CD4-positive, alpha-beta T cell treated with Interferon alpha-2 for 1 hour (primary cell): ENCODE measurements around the gene COX4I2.
A peak's percentile ranks its signal among the peaks of the same experiment; 100 is the strongest.
"Not testable (repeated sequence)": the region's sequence is repeated elsewhere in the genome, so short reads cannot be mapped to it uniquely, and the experiment has no call there.

Experiments used
- DNase-seq, 2 donors: peaks; one replicate each; pipeline ENCODE4 v3.0.0-alpha.2; 2020 to 2022

The COX4I2 gene

DNA sequence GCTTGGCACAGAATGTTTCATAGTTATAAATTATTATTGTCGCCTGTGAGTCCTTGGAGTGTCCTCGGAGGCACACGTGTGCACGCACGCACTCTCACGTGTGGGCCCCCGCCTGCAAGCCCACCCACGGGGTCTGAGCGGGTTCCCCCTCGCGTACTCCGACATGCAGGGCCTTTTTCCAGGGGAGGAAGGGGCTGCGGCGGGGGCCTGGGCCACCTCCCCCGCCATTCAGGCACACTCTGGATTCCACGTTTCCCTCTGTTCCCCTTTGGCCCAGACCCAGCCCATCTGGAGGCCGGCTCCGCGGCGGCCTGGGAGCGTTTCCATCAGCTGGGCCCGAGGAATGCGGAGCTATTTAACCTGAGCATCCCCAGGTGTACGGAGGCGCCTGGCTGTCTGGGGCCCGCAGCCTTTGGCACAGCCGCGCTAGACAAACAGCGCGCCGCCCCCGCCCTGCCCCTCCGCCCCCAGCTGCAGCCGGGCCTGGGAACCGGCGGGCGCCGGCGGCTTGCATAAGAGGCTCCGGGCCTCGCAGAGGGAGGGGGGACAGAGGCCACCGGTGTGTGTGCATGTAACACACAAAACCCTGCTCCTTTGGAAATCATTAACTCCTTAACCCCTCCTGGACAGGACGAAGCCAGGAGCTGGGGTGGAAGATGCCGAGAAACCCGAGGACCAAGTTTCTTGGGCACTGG is 29.3 kb upstream of the COX4I2 start:
- no peak for DNase-seq

DNA sequence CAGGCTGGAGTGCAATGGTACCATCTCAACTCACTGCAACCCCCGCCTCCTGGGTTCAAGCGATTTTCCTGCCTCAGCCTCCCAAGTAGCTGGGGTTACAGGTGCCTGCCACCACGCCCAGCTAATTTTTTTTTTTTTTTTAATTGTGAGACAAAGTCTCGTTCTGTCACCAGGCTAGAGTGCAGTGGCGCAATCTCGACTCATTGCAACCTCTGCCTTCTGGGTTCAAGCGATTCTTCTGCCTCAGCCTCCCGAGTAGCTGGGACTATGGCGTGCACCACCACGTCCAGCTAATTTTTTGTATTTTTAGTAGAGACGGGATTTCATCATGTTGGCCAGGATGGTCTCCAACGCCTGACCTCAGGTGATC is 25.5 kb upstream of the COX4I2 start:
- not testable (repeated sequence) for DNase-seq

DNA sequence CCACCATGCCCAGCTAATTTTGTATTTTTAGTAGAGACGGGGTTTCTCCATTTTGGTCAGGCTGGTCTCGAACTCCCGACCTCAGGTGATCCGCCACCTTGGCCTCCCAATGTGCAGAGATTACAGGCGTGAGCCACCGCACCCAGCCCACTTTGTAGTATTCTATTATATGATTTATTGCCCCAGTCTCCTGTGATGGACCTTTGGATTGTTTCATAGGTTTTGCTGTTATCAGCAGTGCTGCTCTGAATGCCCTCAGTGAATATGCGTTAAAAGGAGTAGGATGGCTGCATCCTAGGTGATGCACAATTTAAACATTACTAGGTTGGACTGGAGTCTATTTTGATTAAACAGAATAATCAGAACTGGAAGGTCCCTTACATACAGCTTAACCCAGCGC is 22.3 kb upstream of the COX4I2 start:
- no peak for DNase-seq

DNA sequence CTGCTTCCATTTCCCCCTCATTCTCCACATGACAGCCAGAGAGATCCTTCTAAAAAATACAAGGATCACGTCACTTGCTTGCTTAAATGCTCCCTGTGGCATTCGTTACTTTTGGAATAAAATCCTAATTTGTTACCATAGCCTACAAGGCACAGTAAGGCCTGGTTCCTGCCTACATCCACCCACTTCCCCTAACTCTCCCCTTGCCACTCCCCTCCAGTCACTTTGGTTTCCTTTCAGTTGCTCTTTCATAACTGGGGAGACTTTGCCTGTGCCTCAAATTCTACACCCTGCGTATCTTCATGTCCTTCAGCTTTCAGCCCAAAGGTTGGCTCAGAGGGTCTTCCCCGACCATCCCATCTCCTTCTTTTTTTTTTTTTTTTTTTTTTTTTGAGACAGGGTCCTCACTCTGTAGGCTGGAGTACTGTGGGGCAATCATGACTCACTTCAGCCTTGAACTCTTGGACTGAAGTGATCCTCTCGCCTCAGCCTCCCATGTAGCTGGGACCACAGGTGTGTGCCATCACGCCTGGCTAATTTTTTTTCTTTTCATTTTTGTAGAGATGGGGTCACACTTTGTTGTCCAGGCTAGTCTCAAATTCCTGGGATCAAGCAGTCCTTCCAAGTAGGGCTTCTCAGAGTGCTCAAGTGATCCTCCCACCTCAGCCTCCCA is 20.1 kb upstream of the COX4I2 start:
- peak in 1 of 2 donors; percentile 57 for DNase-seq

DNA sequence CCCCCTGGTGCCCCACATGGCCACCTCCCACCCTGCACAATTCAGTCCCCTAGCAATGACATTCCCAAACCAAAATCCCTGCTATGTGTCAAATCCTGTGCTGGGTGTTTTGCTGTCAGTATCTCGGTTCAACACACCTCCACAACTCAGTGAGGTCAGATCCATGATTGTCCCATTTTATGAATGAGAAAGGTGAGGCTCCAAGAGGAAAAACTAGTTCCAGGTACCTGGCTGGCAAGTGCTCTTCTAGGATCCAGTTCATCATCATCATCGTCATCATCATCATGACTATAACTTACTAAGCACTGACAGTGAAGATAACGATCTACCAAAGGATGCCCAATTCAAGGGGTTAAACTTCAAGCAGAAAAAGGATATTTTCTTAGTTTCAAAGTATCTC is 17.5 kb upstream of the COX4I2 start:
- no peak for DNase-seq

DNA sequence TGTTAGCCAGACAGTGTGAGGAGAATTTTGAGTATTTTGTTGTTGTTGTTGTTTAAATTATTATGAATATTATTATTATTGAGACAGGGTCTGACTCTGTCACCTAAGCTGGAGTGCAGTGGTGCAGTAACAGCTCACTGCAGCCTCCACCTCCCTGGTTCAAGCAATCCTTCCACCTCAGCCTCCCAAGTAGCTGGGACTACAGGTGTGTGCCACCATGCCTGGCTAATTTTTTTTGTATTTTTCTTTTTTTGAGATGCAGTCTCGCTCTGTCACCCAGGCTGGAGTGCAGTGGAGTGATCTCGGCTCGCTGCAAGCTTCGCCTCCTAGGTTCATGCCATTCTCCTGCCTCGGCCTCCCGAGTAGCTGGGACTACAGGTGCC is 14.6 kb upstream of the COX4I2 start:
- DNase-seq = not testable (repeated sequence)

DNA sequence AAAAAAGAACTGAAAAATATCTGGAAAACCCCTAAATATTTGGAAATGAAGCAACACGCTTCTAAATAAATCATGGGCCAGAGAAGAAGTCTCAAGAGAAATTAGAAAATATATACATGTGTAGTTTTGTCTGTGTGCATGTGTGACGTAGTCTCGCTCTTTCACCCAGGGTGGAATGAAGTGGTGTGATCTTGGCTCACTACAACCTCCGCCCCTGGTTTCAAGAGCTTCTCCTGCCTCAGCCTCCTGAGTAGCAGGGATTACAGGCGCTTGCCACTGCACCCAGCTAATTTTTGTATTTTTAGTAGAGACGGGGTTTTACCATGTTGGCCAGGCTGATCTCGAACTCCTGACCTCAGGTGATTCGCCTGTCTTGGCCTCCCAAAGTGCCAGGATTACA is 11.2 kb upstream of the COX4I2 start:
- not testable (repeated sequence) for DNase-seq

DNA sequence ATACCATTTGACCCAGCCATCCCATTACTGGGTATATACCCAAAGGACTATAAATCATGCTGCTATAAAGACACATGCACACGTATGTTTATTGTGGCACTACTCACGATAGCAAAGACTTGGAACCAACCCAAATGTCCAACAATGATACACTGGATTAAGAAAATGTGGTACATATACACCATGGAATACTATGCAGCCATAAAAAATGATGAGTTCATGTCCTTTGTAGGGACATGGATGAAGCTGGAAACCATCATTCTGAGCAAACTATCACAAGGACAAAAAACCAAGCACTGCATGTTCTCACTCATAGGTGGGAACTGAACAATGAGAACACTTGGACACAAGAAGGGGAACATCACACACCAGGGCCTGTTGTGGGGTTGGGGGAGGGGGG is 9.7 kb upstream of the COX4I2 start:
- not testable (repeated sequence) for DNase-seq

DNA sequence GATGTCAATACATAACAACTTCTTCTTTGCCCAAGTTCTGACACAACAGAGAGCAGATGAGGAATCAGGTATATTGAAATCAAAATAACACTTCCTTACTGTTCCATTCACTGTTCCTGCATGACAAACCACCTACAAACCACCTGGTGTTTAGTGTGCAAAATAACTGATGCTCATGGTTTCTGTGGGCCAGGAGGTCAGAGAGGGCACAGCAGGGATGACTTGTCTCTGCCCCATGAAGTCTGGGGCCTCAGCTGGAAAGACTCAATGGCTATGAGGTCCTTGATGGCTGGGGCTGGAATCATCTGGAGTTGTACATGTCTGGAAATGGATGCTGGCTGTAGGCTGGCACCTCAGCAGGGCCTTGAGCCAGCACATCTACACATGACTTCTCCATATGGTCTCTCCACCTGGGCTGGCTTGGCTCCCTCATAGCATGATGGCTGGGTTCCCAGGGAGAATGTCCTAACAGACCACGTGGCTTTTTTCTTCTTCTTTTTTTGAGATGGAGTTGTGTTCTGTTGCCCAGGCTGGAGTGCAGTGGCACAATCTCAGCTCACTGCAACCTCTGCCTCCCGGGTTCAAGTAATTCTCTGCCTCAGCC is 7.4 kb upstream of the COX4I2 start:
- no peak for DNase-seq

DNA sequence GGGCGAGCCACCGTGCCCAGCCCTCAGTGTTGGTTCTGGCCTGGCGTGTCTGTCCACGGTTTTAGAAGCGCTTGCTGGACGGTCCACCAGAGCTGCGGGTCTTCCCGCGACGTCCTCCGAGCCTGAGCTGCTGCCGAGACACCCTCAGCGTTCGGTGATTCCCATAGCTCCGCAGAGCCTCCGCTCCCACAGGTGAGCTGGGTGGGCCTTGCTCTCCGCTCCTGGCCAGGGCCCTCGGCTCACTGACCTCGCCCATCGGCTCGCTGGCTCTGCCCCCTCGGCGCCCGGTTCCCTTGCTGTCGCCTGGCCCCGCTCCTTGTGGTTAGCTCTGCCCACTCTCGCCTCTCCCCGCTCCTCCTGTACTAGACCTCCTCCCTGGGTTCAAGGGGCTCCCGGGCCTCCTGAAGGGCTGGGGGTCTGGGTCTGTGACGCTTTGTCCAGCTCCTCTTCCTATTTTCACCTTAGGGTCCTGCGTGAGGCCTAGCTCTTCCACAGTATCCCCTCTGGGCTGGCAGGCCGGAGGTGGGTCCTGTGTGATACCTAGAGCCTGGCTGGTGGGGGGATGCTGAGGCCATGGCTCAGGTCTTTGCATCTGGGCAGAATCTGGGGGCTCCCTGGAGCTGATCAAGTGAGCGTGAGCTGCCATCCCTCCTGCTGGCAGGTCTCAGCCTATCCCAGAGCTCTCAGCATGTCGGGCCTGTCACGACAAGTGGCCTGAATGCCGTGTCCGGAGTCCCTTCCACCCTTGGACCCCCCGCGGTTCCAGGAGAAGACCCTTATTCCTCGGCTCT is 5.0 kb upstream of the COX4I2 start:
- no peak for DNase-seq

DNA sequence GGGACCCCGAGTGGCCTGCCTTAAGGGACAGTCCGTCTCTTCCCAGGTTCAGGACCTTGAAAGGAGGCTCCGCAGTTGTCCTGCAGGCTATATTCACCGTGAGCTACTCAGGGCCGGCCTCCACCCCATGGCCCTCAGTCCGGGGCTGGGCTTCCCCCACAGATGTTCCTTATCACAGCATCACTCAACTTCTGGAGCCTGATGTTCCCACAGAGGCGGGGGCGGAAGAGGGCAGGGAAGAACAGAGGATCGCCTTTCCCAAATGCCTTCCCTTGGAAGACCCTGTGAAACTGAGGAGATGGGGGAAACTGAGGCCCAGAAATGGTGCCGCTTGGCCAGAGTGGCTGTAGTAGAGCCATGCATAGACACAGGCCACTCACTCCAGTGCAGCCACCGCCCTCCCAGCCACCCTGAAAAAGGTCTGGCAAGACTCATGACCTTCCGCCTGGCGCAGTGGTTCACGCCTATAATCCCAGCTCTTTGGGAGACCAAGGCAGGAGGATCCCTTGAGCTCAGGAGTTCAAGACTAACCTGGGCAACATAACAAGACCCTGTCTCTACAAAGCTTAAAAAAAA is 4.3 kb upstream of the COX4I2 start:
- no peak for DNase-seq

DNA sequence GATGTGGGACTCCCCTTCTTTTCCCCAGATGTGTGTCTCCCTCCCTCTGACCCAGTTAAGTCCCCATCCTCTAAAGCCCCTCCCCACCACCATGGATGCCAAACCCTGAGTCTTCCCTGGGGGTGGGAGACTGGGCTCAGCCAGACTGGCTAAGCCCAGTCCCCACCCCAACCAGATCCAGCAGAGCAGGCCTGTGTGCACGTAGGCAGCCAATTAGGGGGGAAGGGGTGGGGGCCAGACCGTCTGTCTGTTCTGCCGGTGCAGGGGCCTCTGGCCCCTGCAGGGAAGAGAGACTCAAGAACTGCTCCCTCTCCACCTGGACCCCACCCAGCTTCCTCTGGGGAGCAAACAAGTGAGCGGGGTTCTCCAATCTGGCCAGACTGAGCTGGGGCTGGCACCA is 605 bp downstream of the COX4I2 start:
- DNase-seq = no peak

DNA sequence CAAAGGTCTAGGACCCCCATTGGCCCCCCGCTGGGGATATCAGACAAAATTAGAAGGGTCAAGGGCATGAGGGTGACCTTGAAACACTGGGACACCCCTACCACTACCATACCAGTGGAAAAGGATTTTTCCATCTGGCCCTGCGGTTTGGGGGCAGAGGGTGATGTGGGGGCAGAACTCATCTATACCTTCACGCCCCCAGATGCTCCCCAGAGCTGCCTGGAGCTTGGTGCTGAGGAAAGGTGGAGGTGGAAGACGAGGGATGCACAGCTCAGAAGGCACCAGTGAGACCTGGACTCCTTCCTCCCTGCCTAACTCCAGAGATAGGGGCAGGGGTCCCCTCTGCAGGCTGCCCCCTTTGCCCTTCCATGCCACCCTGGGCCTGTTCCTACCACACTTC is 1.1 kb downstream of the COX4I2 start:
- no peak for DNase-seq

DNA sequence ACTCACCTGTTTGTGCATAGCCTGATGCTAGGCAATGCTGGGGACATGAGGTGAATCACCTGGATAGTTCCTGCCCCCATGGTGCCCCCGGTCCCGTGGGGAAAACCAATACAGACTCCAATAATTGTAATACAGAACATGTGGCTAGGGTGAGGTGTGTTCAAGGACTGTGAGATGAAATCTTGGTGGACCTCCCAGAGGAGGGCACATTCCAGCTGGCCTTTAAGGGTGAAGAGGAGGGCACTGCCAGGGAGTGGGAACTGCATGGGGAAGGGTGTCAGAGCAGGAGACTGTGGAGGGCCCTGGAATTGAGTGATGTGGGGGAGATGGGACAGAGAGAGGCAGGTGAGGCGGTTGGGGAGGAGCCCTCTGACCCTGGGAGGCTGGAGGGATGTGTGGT is 2.5 kb downstream of the COX4I2 start:
- no peak for DNase-seq

DNA sequence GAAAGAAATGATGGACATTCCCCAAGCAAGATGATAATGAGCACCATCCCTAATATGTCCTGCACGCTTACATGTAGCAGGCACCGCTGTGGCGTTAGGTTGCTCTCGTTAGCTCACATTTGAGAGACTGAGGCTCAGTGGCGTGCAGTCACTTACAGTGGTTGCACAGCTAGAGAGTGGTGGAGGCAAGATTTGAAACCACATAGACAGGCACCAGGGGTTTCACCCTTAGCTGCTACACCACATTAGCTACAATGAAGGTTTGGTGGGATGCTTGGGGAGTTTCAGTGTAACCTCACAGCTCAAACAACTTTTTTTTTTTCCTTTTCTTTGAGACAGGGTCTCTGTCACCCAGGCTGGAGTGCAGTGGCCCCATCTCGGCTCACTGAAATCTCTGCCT is 3.7 kb downstream of the COX4I2 start:
- no peak for DNase-seq

DNA sequence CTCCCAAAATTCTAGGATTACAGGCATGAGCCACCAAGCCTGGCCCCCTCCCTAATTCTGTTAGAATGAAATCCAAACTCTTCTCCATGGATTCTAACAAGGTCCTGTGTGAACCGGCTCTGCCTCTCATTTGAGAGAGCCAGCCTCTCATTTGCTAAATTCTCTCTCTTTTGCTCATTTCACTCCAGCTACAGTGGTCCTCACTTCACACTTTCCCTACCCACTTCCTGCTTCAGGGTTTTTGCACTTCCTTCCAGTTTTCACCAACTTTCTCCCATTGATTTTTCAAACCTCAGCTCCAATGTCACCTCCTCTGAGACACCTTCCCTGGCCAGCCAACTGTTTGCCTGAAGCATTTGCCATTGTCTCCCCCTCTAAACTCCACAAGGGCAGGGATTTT is 5.1 kb downstream of the COX4I2 start:
- no peak for DNase-seq

DNA sequence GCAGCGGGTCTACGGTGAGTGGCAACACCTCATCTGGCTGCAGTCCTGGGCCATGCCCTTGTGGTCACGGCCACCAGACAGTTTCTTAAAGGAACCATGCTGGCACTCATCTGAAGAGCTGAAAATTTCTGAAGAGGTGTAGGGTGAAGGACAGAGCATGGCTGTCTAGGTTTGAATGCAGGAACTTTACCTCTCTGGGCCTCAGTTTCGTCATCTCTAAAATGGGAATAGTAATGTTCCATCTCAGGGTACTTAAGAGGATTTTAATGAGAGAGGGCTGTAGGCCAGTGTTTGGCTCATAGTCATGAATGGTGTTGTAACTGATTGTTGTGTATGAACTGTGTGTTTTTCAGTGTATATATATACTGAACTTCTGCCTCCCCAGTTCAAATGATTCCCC is 5.8 kb downstream of the COX4I2 start:
- no peak for DNase-seq

DNA sequence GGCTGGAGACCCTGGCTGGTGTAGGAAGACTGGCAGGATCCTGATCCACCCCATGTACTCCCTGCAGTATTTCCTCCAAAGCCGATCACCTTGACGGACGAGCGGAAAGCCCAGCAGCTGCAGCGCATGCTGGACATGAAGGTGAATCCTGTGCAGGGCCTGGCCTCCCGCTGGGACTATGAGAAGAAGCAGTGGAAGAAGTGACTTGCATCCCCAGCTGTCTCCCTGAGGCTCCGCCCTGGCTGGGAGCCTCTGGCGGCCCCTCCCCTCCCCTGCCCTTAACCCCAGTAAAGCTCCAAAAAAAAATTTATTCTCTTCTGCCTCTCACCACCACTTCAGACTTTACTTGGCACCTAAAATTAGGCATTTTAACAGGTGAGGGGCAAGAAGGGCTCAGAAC is 7.0 kb downstream of the COX4I2 start:
- DNase-seq = no peak

DNA sequence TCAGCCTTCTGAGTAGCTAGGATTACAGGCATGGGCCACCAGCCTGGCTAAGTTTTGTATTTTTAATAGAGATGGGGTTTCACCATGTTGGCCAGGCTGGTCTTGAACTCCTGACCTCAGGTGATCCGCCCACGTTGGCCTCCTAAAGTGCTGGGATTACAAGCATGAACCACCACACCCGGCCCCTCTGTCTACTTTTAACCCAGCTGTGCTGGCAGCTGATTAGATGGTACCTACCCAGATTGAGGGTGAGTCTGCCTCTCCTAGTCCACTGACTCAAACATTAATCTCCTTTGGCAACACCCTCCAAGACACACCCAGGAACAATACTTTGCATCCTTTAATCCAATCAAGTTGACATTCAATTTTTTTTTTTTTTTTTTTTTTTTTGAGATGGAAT is 10.4 kb downstream of the COX4I2 start:
- not testable (repeated sequence) for DNase-seq

DNA sequence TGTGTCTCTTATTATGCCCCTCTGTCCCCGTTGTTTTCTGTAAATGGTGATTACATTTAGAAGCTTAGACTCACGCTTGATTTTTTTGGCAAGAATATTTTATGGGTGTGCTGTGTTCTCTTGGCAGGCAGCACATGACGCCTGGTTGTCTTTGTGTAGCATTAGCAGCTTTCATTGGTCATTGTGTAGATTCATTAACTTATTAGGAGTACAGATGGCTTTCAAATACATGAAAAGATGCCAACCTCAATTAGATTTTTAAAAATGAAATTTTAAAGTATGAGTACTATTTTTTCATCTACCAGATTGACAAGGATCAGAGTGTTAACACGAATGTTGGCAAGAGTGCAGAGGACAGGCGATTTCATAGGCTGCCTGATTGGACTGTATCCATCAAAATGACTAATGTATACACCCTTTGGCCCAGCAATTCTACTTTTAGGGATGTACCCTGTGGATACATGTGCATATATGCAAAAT is 15.2 kb downstream of the COX4I2 start:
- DNase-seq = no peak

DNA sequence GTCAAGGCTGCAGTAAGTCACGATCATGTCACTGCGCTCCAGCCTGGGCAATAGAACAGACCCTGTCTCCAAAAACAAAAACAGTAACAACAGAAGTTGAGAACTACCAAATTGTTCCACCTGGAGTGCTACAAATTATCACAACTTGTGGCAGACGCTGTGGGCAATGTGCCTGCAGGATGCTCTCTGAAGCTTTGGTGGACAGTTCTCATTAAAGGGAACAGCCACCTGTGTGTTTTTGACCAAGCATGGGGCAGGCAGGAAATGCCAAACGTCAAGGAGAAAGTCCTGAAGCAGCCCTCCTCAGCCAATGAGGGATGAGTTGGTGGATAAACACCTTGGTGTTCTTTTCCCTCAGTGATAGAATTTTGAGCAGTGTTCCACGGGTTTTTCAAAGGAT is 15.8 kb downstream of the COX4I2 start:
- no peak for DNase-seq

DNA sequence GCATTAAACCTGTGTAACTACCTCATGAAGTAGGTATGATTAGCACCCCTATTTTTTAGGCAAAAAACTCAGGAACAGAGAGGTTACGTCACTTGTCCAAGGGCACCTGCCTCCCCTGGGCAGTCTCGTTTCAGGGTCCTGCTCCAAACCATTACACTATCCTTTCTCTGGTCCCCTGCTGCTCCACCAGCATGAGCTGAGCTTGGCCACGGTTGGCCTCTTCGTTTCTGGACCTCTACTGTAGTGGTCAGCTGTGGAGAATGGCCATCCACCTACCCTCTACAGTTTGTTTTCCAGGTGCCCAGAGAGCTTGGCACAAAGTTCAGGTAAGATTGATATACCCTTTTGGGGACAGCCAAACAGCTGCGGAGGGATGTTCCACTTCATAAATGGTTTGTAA is 16.8 kb downstream of the COX4I2 start:
- DNase-seq = no peak
